HG03103 (cell line): ENCODE data around the gene SNRK.

Source experiments
- ATAC-seq: cut with Tn5 transposase; IDR thresholded peaks from one replicate; pipeline ENCODE4 v1.9.1; 2021; ENCODE audit warnings: low read depth; ENCODE audit not compliant: unreplicated experiment

The SNRK gene

DNA sequence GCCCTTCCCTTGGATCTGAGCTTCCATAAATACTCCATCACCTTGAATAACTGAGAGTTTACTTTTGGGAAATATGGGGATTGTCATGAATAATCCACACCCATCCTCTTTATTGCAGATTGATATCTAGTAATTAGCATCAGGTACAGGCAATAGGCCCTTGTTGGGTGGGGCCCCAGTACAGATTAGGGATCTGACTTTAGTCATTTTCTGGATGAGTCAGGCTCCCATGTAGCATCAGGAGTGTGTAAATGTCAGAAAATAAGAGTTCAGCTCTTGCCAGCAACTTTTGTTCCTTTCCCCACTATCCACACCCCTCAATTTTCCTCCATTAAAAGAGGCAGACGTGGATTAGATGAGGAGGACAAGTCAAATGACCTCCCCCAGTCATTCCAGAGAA is 17.7 kb upstream of the SNRK start:
- ATAC-seq: no peak

DNA sequence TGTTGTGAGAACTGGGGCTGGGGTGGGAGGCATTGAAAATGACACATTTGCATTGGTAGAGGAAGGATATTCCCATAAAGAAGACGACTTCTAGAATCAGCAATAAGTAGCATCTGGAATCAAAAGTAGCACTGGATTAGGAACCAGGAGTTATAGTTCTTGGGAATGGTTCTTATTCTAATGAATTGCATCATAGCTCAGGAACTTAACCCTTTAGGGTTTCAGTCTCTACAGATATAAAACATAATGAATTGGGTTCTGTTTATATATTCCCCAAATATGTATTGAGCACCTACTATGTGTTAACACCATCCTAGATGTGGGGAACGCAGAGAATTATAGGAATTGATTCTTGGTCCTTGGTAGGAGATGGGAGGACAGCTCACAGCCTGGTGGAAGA is 16.3 kb upstream of the SNRK start:
- no peak for ATAC-seq

DNA sequence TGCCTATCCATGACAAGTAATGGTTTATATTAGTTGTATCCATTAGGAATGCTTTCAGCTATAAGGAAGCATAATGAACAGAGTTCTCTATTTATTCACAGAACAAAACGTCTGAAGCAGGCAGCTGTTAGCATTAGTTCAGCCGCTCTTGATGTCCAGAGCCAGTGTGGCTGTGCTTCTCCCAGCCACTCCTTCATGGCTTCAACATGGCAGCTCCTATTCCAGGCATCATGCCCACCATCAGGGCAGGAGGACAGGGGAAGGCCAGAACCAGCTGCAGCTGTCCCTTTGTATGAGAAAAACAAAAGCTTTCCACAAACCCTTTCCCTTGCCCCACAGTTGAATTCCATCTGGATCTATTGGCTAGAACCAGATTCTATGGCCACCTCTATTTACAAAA is 12.9 kb upstream of the SNRK start:
- ATAC-seq: no peak

DNA sequence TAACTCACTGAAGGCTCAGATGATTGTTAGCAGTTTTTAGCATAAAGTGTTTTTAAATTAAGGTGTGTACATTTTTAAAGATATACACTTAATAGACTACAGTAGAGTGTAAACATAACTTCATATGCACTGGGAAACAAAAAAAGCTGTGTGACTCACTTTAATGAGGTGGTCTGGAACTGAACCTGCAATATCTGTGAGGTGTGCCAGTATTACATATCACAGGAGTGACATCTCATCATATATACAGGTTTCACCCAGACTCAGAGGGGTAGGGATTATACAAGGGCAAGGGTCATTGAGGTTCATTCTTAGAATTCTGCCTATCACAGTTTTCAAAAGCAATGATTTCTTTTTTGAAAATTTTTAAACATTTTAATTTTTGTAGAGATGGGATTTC is 7.3 kb upstream of the SNRK start:
- ATAC-seq: no peak

DNA sequence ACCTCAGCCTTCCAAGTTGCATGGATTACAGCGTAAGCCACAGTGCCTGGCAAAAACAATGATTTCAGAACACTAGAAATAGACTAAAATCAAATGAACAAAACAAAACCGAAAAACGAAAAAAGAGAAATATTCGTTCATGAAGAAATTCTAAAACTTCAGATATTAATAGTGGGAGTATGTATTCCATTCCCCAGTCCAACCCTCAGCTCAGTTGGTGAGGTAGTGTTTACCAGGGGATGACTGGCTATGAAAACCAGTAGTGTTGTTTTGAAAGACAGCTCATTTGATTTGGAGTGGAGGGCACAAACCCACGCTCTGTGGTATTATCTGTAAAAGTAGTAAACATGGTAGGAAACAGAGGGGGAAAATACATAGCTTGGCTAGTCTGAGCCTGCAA is 6.8 kb upstream of the SNRK start:
- ATAC-seq: no peak

DNA sequence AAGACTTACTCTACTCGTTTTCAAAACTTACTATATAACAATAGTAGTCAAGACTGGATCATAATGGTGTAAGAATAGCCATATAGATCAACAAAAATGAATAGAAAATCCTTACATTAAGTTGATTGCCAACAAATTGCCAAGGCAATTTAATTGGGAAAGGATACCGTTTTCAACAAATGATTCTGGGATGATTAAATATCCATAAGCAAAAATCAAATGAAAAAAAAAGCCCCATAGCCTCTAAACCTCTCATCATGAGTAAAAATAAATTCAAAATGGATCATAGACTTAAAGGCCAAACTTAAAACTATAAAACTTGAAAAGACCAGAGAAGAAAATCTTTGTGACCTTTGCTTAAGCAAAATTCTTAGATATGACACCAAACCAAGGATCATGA is 5.3 kb upstream of the SNRK start:
- no peak for ATAC-seq

DNA sequence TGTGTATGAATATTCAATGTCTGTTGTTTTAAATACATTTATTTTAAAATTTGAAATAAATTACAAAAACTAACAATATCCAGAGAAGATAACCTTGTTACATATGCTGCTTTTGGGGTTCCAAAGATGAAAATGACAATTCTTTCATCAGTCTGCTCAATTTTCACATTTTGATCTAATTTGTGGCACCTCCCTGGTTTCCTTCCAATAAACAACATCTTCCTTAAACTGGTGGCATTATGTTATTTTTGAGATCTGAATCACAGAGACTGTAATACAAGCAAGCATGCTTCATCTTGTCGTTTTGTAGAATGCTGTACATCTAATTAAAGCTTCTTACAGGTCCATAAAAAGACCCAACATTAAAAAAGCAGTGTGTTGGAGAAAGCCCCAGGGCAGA is 2.2 kb upstream of the SNRK start:
- ATAC-seq: no peak

DNA sequence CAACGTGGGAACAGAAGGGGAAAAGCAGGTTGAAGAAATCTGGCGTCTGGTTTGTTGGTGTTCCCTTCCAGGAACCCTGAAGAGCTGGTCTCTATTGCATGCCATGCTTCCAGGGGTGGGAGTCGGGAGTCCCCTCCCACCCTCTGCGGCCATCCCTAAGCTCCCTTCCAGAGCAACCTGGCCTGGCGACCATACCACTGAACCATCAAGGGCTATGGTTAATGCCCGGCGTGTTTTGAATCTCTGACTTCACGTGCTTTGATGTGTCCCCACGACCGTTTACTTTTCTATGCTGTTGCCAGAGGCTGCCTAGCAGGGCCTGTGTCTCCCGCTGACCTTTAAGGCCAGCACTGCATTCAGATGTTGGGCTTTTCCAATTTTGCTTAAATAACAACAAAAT is 696 bp upstream of the SNRK start:
- ATAC-seq: no peak

DNA sequence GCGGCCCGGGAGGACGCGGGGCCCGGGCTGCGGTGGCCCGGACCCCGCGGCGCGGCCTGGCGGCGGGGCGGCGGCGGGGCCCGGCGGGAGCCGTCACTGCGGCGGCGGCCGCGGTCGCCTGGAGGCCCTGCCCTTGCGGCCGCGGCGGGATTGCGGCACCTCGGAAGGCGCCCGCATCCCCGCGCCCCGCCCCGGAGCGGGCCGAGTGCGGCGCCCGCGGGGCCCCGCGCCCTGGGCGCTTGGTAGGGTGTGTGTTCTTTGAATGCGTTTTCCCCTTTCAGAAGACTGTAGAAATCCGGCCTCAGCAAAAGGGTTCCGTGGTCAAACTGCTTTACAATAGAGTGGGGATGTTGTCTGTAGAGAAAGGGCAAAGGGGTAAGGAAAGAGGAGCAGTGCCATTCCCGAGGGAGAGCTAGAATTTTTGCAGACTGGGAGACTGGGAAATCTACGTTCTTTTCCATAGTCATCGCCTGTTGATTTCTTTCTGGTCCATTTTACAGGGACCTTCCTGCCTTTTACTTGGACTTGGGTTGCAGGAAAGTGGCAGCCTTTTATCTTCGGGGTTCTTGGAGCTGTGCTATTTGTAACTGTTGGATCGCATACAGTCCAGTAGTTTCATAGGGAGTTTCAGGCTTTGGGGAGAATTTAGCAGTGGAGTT is 630 bp downstream of the SNRK start:
- ATAC-seq: peak; percentile 23

DNA sequence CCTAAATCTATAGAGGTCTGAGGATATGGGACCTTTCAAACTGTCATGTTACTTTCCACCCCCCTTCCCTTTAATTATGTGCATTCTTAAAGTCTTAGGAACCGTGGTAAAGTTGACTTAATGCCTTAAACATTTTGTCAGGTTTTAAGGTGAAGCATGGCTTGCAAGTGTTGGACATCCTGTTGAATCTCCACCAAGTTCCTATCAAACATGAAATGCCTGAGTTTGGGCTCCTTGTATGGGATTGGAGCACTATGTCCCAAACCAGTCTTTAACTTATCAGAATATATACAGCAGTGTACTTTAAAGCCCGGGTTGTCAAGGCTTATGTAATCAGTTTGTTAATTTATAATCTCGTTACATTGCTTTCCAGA is 1.1 kb downstream of the SNRK start:
- no peak for ATAC-seq

DNA sequence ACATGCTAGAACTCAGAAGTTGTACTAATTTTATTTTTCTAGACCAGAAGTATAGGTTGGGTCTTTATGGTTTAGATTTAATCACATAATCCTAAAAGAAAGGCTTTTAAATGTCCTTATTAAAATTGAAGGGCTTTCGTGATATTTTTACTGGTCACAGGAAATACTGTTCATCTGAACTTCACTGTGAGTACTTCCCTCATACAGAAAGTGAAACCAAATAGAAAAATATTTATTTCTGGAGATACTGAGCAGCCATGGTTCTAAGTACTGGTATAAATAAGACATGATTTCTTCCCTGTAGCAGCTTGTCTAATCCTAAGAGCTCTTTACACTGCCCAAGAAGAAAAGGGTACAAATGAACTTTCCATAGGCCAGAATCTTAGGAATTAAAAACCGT is 2.0 kb downstream of the SNRK start:
- ATAC-seq: no peak

DNA sequence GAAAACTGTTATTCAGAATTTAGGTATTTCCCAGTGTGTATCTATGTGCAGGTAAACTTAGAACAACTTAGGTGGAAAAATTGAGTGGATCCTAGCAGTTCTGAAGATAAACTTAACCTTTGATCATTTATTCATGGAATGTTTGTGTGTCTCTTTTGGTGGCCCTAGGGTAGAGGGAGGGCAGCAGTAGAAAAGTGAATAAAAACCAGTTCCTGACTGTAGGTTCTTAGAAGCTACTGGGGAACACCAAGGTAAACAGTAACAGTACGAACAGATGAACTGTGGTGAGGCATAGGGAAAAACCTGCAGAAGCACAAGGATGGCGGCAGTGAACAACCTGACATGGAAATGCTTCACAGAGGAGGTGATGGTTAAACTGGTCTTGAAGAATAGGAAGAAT is 2.5 kb downstream of the SNRK start:
- no peak for ATAC-seq

DNA sequence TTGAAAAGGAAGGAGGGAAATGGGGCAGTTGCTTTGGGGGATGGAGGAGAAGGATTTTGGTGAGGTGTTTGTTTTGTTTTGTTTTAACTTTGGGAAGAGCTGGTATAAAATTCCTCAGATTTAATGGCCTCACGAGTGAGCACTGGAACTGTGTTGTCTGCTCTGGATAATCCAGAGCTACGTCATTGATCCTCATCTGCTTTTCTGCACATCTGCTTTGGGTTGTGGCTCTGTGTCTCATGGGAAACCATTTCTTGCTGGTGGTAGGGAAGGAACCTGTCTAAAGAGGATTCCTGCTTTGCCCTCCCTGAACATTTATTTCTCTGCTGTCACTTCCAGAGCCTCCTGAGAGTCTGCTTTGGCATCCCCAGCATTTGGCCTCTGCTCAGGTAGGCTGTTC is 3.1 kb downstream of the SNRK start:
- ATAC-seq: no peak

DNA sequence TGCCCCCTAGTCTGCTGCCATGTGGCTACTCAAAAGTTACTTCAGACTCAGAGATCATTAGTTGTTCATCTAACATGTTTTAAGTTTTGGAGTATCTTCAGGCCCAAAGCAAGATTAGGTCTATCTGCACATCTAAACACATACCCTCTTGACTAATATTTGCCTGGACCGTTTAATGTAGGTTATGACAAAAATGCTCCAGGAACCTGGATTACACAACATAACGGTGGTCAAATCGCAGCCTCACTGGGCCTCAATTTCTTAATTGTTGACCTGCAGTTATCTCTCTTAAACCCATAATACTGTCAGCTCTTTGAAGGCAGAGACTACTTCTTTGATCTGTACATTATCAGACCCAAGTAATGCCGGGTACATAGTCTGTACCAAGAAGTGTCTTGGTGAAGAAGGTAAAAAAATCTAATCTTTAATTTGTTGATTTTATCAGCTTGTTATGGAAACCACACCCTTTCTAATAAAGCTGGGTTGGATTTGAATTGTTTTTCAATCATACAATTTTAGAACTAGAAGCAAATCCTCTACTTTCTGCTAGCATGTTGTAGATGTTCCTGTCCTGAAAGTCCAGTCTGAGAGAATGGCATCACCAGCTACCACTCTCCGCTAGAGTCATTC is 3.6 kb downstream of the SNRK start:
- no peak for ATAC-seq

DNA sequence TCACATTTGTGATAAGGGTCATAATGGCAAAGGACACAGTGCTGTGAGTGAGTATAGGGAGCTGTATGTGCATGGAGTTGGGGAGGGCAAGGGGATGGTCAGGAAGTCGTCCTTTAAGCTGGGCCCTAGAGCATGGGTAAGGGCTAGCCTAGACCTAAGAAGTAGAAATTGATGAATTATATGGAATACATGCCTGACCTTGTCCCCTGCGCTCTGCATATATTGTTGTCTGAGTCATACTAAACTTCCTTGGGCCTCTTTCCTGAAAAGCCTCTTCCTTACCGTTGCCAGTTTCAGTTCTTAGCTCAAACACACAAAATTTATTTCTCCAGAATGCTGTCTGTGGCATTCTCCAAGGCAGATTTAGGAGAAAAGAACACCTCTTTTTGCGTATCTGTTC is 4.6 kb downstream of the SNRK start:
- no peak for ATAC-seq

DNA sequence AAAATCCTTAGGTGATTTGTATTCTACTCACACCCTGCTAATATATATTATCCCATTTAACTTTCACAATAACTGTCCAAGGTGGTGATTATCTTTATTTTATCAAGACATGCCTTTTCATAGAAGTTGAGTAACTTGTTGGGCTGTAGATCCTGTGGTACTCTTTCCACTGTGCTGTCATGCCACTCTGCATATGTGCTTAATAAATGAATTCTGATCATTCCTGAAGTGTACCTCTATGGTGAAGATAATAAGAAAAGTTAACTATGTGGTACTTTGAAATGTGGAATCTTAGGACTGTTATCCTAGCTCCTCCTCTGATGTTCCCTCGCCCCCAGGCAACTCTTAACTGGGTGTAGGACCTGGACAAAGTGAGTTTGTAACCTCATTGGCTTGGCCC is 5.2 kb downstream of the SNRK start:
- no peak for ATAC-seq

DNA sequence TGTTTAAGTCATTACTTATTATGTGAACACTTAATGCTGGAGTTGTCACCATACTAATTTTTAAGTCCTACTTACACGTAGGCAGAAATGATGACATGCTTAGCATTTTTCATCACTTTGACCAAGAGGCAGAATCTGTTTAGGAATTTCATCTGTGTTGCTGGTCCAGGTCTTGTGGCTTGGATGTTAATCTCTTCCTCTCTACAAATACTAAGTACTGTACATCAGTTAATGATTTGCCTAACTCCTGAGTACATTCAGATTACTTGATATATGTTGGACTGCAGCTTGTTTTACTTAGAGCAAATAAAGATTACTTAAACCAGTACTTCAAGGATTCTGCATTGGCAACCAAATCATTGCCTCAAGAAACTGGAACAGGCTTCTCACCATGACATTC is 8.6 kb downstream of the SNRK start:
- no peak for ATAC-seq

DNA sequence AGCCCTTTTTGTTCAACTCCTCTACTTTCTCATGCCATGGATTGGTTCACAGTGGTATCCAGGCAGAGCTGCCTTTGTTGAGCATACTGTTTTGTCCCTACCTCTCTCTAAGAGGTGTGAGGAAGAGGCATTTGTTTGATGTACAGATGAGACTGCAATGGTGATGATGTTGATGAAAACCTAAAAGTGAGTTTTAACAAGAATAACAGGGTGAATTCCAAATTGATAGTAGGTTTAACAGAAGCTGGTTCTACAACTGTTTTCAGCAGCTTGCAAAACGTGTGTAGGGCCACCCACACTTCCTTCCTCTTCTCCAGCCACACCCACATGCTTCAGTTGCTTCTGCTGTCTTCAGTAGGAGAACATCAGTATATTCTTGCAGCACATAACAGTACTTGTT is 10.2 kb downstream of the SNRK start:
- ATAC-seq: peak; percentile 83

DNA sequence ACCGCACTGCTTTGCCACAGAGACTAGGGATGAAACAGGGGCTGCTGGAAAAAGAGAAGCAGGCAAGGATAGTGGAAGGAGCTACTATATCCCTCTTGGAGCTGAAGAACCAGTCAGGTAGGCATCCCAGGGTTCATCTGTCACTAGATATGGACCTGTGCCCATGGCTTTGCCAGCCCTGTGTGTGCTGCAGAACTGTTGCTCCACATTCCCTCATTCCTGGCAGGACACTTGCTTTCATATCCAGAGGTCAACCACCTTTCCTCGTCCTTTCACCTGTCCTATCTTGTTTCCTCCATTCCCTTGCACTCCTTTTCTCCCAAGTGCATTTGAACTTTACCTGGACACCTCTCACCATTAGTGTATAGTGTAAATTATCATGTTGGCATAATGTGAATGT is 12.0 kb downstream of the SNRK start:
- ATAC-seq: no peak

DNA sequence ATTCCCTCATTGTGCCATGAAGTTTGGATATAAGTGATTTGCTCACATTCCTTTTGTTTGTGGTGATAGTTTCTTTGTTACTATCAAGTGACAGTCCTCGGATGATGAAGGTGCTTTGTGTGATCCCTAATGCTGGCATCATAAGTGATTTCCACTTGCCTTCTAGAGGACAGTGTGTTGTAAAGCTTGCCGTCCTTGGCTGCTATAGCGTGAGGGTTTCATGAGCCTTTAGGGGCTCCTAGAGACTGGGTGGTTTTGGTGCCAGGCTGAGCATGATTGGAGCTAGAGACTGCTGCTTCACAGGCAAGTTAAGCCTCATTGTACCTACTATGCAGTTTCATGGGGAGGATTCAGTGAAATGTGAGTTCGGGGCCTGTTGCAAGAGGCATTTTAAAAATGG is 12.4 kb downstream of the SNRK start:
- ATAC-seq: no peak

DNA sequence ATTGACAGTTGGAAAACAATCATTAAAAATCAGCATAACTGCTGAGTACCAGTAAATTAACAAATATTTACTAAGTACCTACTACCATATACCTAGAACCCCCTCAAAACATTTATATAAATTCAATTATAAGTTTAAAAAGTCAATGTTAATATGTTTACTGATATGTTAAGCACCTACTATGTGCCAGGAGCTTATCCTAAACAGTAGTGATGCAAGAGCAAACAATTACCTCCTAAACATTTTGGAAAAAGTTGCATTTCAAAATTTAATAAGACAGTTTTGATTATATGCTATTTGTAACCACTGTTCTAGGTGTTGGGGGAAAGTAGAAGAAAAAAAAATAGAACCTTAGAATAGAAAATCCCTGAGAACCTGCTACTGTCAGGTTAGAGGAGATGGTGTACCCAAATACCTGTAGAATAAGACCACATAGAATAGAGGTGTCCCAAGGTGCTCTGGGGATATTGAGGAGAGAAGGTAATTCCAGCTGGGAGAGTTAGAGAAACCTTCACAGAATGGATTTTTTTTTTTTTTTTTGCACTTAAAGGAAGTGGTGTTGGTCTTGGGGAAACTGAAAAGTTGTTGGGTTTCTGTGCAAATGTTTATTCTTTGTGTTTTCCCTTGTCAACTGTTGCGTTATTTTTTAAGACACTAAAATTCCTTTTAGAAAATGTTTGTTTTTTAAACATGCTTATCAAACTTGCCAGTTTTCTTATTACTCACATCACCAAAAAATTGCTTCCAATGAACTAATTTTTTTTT is 16.0 kb downstream of the SNRK start:
- ATAC-seq: no peak

DNA sequence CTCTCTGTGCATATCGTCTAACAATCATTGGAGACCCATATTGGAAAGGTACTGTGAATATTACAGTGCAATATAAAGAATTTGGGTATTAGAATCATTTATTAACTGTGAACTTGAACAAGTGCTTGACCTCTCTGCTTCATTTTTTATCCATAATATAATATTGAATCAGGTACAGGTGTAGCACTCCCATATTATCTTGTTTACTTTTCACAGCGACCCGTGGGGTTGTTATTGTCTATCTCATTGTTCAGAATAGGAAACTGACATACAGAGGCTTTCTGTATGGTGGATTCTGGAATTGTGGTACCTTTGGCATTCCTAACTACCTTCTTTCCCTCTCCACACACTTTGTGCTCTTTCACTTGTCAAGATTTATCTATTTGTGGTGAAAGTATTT is 17.8 kb downstream of the SNRK start:
- no peak for ATAC-seq
